Neural cell (in vitro differentiated cells): ENCODE results near the gene CCDC88C. TPM values are rescaled to one million over a fixed set of nuclear protein-coding genes. Genes with fewer than 3 reads are reported as not detected.

ENCODE experiments used
- H2AFZ ChIP-seq: fragments of 200-600, 300-800 bp; sonication (generic), shearing (Covaris generic); 2 replicates; pipeline ENCODE4 v1.6.0; 2014; ENCODE audit warnings: low read depth, mild to moderate bottlenecking, antibody characterized with exemption, low read length, moderate library complexity
- H3F3A ChIP-seq: fragments of 200-600 bp; shearing (Covaris generic); 2 replicates; pipeline ENCODE4 v1.6.1; 2016; ENCODE audit warnings: mild to moderate bottlenecking, moderate library complexity, mixed read lengths, antibody characterized with exemption, low read length; ENCODE audit not compliant: insufficient read depth, poor library complexity, severe bottlenecking
- H3K27ac ChIP-seq: fragments of 200-600, 300-800 bp; sonication (generic), shearing (Covaris generic); 2 replicates; pipeline ENCODE4 v1.5.1; 2014; ENCODE audit warnings: mild to moderate bottlenecking, low read length, moderate library complexity
- H3K27me3 ChIP-seq: fragments of 300-800, 200-600 bp; sonication (generic), shearing (Covaris generic); 2 replicates; pipeline ENCODE4 v1.6.0; 2014; ENCODE audit warnings: mild to moderate bottlenecking, low read depth, low read length, moderate library complexity; ENCODE audit not compliant: insufficient read depth
- H3K36me3 ChIP-seq: fragments of 300-800, 200-600 bp; sonication (generic), shearing (Covaris generic); 2 replicates; pipeline ENCODE4 v1.5.1; 2014; ENCODE audit warnings: mild to moderate bottlenecking, antibody characterized with exemption, low read length, moderate library complexity; ENCODE audit not compliant: insufficient read depth
- H3K4me2 ChIP-seq: fragments of 300-800, 200-600 bp; sonication (generic), shearing (Covaris generic); 2 replicates; pipeline ENCODE4 v1.6.0; 2014; ENCODE audit warnings: mild to moderate bottlenecking, low read length
- H3K4me3 ChIP-seq: fragments of 300-800, 200-600 bp; sonication (generic), shearing (Covaris generic); 2 replicates; pipeline ENCODE4 v1.5.1; 2014; ENCODE audit warnings: mild to moderate bottlenecking, low read length, moderate library complexity
- H3K79me2 ChIP-seq: fragments of 200-600 bp; shearing (Covaris generic); replicated peaks from 2 replicates; pipeline ENCODE4 v1.6.0; 2014; ENCODE audit warnings: mild to moderate bottlenecking, low read length, moderate library complexity; ENCODE audit not compliant: insufficient read depth
- H3K9ac ChIP-seq: fragments of 300-800, 200-600 bp; sonication (generic), shearing (Covaris generic); 2 replicates; pipeline ENCODE4 v1.6.1; 2016; ENCODE audit warnings: mild to moderate bottlenecking, low read length, mixed read lengths
- H3K9me2 ChIP-seq: fragments of 200-600 bp; shearing (Covaris generic); 2 replicates; pipeline ENCODE4 v1.6.1; 2016; ENCODE audit warnings: mild to moderate bottlenecking, low read length, mixed read lengths; ENCODE audit not compliant: insufficient read depth
- H3K9me3 ChIP-seq: fragments of 200-600, 300-800 bp; sonication (generic), shearing (Covaris generic); 2 replicates; pipeline ENCODE4 v1.6.1; 2016; ENCODE audit warnings: mild to moderate bottlenecking, mixed run types, low read length, moderate library complexity, mixed read lengths
- H4K20me1 ChIP-seq: fragments of 200-600 bp; shearing (Covaris generic); 2 replicates; pipeline ENCODE4 v1.6.1; 2016; ENCODE audit warnings: mild to moderate bottlenecking, mixed run types; ENCODE audit not compliant: insufficient read depth
- CTCF ChIP-seq: fragments of 450-650 bp; IDR thresholded peaks from 2 replicates; pipeline ENCODE4 v1.5.1; 2014; ENCODE audit warnings: antibody characterized with exemption, mild to moderate bottlenecking, moderate library complexity; ENCODE audit not compliant: poor library complexity, severe bottlenecking
- EP300 ChIP-seq: fragments of 450-650 bp; conservative IDR thresholded peaks from 2 replicates; pipeline ENCODE4 v1.6.1; 2014; ENCODE audit warnings: antibody characterized with exemption, mild to moderate bottlenecking, moderate library complexity; ENCODE audit not compliant: poor library complexity, severe bottlenecking
- EZH2 ChIP-seq: fragments of 200-600, 300-800 bp; shearing (Covaris generic), sonication (generic); IDR thresholded peaks from 2 replicates; pipeline ENCODE4 v1.6.1; 2014; ENCODE audit warnings: antibody characterized with exemption, low read length, borderline replicate concordance, mild to moderate bottlenecking; ENCODE audit not compliant: insufficient read depth, poor library complexity, severe bottlenecking
- MXI1 ChIP-seq: fragments of 450-650 bp; conservative IDR thresholded peaks from 2 replicates; pipeline ENCODE4 v1.6.1; 2014; ENCODE audit warnings: antibody characterized with exemption, mild to moderate bottlenecking; ENCODE audit not compliant: poor library complexity, severe bottlenecking
- POLR2AphosphoS5 ChIP-seq: IDR thresholded peaks from 2 replicates; pipeline ENCODE4 v1.6.1; 2012
- RAD21 ChIP-seq: fragments of 450-650 bp; conservative IDR thresholded peaks from 2 replicates; pipeline ENCODE4 v1.6.1; 2014; ENCODE audit warnings: antibody characterized with exemption, mild to moderate bottlenecking, moderate library complexity
- SMC3 ChIP-seq: fragments of 450-650 bp; conservative IDR thresholded peaks from 2 replicates; pipeline ENCODE4 v1.6.1; 2014; ENCODE audit warnings: antibody characterized with exemption, mild to moderate bottlenecking, moderate library complexity; ENCODE audit not compliant: poor library complexity
- TAF1 ChIP-seq: IDR thresholded peaks from 2 replicates; pipeline ENCODE4 v1.6.1; 2012; ENCODE audit warnings: low read depth
- polyA plus RNA-seq: library from polyadenylated mRNA; depleted of rRNA; stranded (reverse); fragments of >200 nt; gene quantifications from 2 replicates; pipeline ENCODE4 v1.2.3, GENCODE V29; 2014
- TF ChIP-seq, protein P1 (sequence below): IDR thresholded peaks from 2 replicates; pipeline ENCODE4 v1.6.1; 2012; ENCODE audit warnings: borderline replicate concordance

CCDC88C gene
- polyA plus RNA-seq, 1 donor from 2014 or later, result 20.1 TPM

GRCh38 chr14:91320266-91320665 is 97.4 kb downstream of the CCDC88C start:
- no peaks in the 10 kb centered on the region for H3K27me3 ChIP-seq
- H3K9me2 ChIP-seq, result no peaks in the 10 kb centered on the region
- no peaks in the 10 kb centered on the region for H3F3A ChIP-seq
- TF ChIP-seq RAD21, result no peak
- no peak for TF ChIP-seq TAF1
- TF ChIP-seq CTCF, result no peak
- TF ChIP-seq, protein P1, sequence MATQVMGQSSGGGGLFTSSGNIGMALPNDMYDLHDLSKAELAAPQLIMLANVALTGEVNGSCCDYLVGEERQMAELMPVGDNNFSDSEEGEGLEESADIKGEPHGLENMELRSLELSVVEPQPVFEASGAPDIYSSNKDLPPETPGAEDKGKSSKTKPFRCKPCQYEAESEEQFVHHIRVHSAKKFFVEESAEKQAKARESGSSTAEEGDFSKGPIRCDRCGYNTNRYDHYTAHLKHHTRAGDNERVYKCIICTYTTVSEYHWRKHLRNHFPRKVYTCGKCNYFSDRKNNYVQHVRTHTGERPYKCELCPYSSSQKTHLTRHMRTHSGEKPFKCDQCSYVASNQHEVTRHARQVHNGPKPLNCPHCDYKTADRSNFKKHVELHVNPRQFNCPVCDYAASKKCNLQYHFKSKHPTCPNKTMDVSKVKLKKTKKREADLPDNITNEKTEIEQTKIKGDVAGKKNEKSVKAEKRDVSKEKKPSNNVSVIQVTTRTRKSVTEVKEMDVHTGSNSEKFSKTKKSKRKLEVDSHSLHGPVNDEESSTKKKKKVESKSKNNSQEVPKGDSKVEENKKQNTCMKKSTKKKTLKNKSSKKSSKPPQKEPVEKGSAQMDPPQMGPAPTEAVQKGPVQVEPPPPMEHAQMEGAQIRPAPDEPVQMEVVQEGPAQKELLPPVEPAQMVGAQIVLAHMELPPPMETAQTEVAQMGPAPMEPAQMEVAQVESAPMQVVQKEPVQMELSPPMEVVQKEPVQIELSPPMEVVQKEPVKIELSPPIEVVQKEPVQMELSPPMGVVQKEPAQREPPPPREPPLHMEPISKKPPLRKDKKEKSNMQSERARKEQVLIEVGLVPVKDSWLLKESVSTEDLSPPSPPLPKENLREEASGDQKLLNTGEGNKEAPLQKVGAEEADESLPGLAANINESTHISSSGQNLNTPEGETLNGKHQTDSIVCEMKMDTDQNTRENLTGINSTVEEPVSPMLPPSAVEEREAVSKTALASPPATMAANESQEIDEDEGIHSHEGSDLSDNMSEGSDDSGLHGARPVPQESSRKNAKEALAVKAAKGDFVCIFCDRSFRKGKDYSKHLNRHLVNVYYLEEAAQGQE, result no peak
- no peak for TF ChIP-seq POLR2AphosphoS5
- no peak for TF ChIP-seq EZH2
- no peak for TF ChIP-seq MXI1
- no peak for TF ChIP-seq SMC3
- TF ChIP-seq EP300, result no peak
- H3K27ac ChIP-seq, result no peak overlapping the region
- H3K4me3 ChIP-seq, result no peak overlapping the region
- no peaks in the 10 kb centered on the region for H3K9me3 ChIP-seq
- H3K79me2 ChIP-seq, result no peaks in the 10 kb centered on the region
- H2AFZ ChIP-seq, result no peak overlapping the region
- H3K9ac ChIP-seq, result no peak overlapping the region
- H4K20me1 ChIP-seq, result no peaks in the 10 kb centered on the region
- no peak overlapping the region for H3K4me2 ChIP-seq
- H3K36me3 ChIP-seq, result peaks cover 6% of the 10 kb centered on the region

DNA sequence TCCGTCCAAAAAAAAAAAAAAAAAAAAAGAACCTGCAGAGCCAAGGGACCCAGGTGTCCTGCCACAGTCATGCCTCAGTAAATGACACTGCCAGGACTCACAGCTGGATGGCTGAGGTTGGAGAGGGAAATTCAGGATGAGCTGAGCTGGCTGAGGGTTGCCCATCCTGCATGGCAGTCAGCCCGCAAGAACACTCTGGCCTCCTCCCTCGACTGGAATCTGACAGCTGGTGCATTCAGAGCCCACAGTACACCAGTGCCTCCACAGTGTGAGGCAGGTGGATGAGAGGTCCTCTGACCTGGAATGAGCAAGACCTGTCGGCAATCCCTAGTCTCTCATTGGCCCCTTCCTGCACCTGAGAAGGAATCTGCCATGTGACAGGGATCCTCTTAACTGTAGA is 98.7 kb downstream of the CCDC88C start:
- no peaks in the 10 kb centered on the region for H3K27me3 ChIP-seq
- H3K4me2 ChIP-seq, result no peak overlapping the region
- TF ChIP-seq RAD21 (no peak), POLR2AphosphoS5 (no peak), CTCF (no peak), TAF1 (no peak), EP300 (no peak)
- TF ChIP-seq, protein P1, result no peak
- H3K4me3 ChIP-seq, result no peak overlapping the region
- H3K79me2 ChIP-seq, result no peaks in the 10 kb centered on the region
- H3K9me3 ChIP-seq, result no peaks in the 10 kb centered on the region
- no peak overlapping the region for H3K9ac ChIP-seq
- H3K36me3 ChIP-seq, result peaks cover 6% of the 10 kb centered on the region
- no peaks in the 10 kb centered on the region for H3F3A ChIP-seq
- no peaks in the 10 kb centered on the region for H3K9me2 ChIP-seq
- H3K27ac ChIP-seq, result no peak overlapping the region
- no peaks in the 10 kb centered on the region for H4K20me1 ChIP-seq
- H2AFZ ChIP-seq, result no peak overlapping the region
